Chondrocyte (in vitro differentiated cells): ENCODE results near the gene PRKRIP1. TPM values are rescaled to one million over a fixed set of nuclear protein-coding genes. Genes with fewer than 3 reads are reported as not detected.
"Not testable (repeated sequence)": the region's sequence is repeated elsewhere in the genome, so short reads cannot be mapped to it uniquely, and the experiment has no call there.

Source experiments
- DNase-seq: peaks from one replicate; pipeline ENCODE4 v3.0.0; 2021; ENCODE audit warnings: mixed read lengths, low spot score
- H3K27ac Mint-ChIP-seq: one replicate; pipeline ENCODE4 v1.8.0; 2021; ENCODE audit warnings: mild to moderate bottlenecking, moderate library complexity, mixed read lengths; ENCODE audit not compliant: unreplicated experiment
- H3K27me3 Mint-ChIP-seq: 2 replicates; pipeline ENCODE4 v1.8.0; 2021; ENCODE audit warnings: low read depth, mixed read lengths
- H3K36me3 Mint-ChIP-seq: 2 replicates; pipeline ENCODE4 v1.8.0; 2021; ENCODE audit warnings: low read depth, mixed read lengths
- H3K4me1 Mint-ChIP-seq: 2 replicates; pipeline ENCODE4 v1.8.0; 2021; ENCODE audit warnings: low read depth, mild to moderate bottlenecking, mixed read lengths
- H3K4me3 Mint-ChIP-seq: one replicate; pipeline ENCODE4 v1.8.0; 2021; ENCODE audit warnings: mild to moderate bottlenecking, moderate library complexity, mixed read lengths; ENCODE audit not compliant: unreplicated experiment
- H3K9me3 Mint-ChIP-seq: 2 replicates; pipeline ENCODE4 v1.8.0; 2021; ENCODE audit warnings: low read depth, mixed read lengths
- CTCF ChIP-seq: fragments of 200-600 bp; sonication (generic); IDR thresholded peaks from 2 replicates; pipeline ENCODE4 v1.5.0; 2021; ENCODE audit warnings: antibody characterized with exemption, mild to moderate bottlenecking, moderate library complexity
- total RNA-seq: library from RNA; stranded (reverse); gene quantifications from 3 replicates; pipeline ENCODE4 v1.2.1, GENCODE V29; 2021

The PRKRIP1 gene
- total RNA-seq, 1 donor from 2014 or later: 25.5 TPM

GRCh38 chr7:102469972-102470825 lies 74.0 kb downstream of the PRKRIP1 start:
- TF ChIP-seq CTCF: no peak
- peak; percentile 78 for DNase-seq
- peaks cover 10% of the 10 kb centered on the region for H3K4me1 Mint-ChIP-seq
- peaks cover 5% of the 10 kb centered on the region for H3K36me3 Mint-ChIP-seq
- no peaks in the 10 kb centered on the region for H3K9me3 Mint-ChIP-seq
- no peak overlapping the region for H3K4me3 Mint-ChIP-seq
- H3K27me3 Mint-ChIP-seq: no peaks in the 10 kb centered on the region
- H3K27ac Mint-ChIP-seq: no peak overlapping the region

GRCh38 chr7:102471791-102472125 lies 75.6 kb downstream of the PRKRIP1 start:
- H3K4me1 Mint-ChIP-seq: no peaks in the 10 kb centered on the region
- DNase-seq: peak; percentile 77
- no peaks in the 10 kb centered on the region for H3K9me3 Mint-ChIP-seq
- no peak for TF ChIP-seq CTCF
- H3K36me3 Mint-ChIP-seq: peaks cover 5% of the 10 kb centered on the region
- H3K27me3 Mint-ChIP-seq: no peaks in the 10 kb centered on the region
- H3K27ac Mint-ChIP-seq: no peak overlapping the region
- H3K4me3 Mint-ChIP-seq: no peak overlapping the region

- Mint-ChIP-seq H3K36me3 (peaks cover 5% of the 10 kb centered on the region), H3K4me3 (no peak overlapping the region), H3K9me3 (no peaks in the 10 kb centered on the region), H3K27ac (no peak overlapping the region), H3K4me1 (no peaks in the 10 kb centered on the region), H3K27me3 (no peaks in the 10 kb centered on the region)
- DNase-seq: peak; percentile 86
- TF ChIP-seq CTCF: no peak
Observed at GRCh38 chr7:102472126-102473041, 76.2 kb downstream of the PRKRIP1 start.

GRCh38 chr7:102473271-102473991 lies 77.3 kb downstream of the PRKRIP1 start:
- DNase-seq: peak; percentile 86
- no peak overlapping the region for H3K27ac Mint-ChIP-seq
- no peak for TF ChIP-seq CTCF

DNA sequence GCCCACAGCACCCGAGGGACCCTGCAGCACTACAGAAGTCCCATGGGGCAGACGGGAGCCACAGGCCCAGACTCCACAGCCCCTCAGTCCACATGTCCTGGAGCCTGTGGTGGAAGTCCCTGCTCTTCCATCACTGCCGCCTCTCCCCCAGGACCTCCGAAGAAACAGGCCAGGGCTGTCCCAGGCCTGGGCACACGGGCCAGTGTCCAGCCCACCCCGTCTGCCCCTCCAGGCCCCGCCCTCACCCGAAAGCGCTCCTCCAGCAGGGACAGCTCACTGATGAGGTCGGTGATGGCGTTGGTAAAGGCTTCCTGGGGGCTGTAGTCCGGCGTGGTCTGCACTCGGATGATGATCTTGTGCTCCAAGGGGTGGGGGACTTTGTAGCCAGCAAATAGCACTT lies 78.0 kb downstream of the PRKRIP1 start:
- DNase-seq: peak; percentile 13
- not testable (repeated sequence) for H3K4me3 Mint-ChIP-seq, H3K4me1 Mint-ChIP-seq, H3K27ac Mint-ChIP-seq, H3K27me3 Mint-ChIP-seq, H3K36me3 Mint-ChIP-seq, H3K9me3 Mint-ChIP-seq

More at GRCh38 chr7:102473271-102473991, 77.3 kb downstream of the PRKRIP1 start:
- H3K27me3 Mint-ChIP-seq: no peaks in the 10 kb centered on the region
- no peak overlapping the region for H3K4me3 Mint-ChIP-seq
- peaks cover 5% of the 10 kb centered on the region for H3K36me3 Mint-ChIP-seq
- H3K9me3 Mint-ChIP-seq: no peaks in the 10 kb centered on the region
- H3K4me1 Mint-ChIP-seq: no peaks in the 10 kb centered on the region

GRCh38 chr7:102474736-102475435 lies 78.7 kb downstream of the PRKRIP1 start:
- H3K27ac Mint-ChIP-seq, H3K4me3 Mint-ChIP-seq, H3K9me3 Mint-ChIP-seq, H3K36me3 Mint-ChIP-seq, H3K4me1 Mint-ChIP-seq, H3K27me3 Mint-ChIP-seq: not testable (repeated sequence)
- peak; percentile 56 for DNase-seq
